ENCODE data around the gene ATP9B.

Gene ATP9B

GRCh38 chr18:79397830-79398761, 328.9 kb downstream of the ATP9B start:
- no peak for DNase-seq (ENCODE audit: low read depth)

GRCh38 chr18:79399275-79400081, 330.3 kb downstream of the ATP9B start:
- DNase-seq (ENCODE audit: low read depth) = no peak

GRCh38 chr18:79400091-79400590, 330.9 kb downstream of the ATP9B start:
- DNase-seq (ENCODE audit: low read depth) = no peak

- DNase-seq (ENCODE audit: low read depth) = no peak
Observed at GRCh38 chr18:79400591-79401381, 331.6 kb downstream of the ATP9B start.

- no peak for DNase-seq (ENCODE audit: low read depth)
Observed at GRCh38 chr18:79401494-79402208, 332.5 kb downstream of the ATP9B start.

GRCh38 chr18:79402209-79402576, 333.0 kb downstream of the ATP9B start:
- no peak for DNase-seq (ENCODE audit: low read depth)

- DNase-seq (ENCODE audit: low read depth) = no peak
Observed at GRCh38 chr18:79402977-79403722, 334.0 kb downstream of the ATP9B start.

- no peak for DNase-seq (ENCODE audit: low read depth)
Observed at GRCh38 chr18:79403723-79404566, 334.8 kb downstream of the ATP9B start.

- DNase-seq (ENCODE audit: low read depth) = no peak
Observed at GRCh38 chr18:79404567-79404910, 335.3 kb downstream of the ATP9B start.

GRCh38 chr18:79405019-79405780, 336.0 kb downstream of the ATP9B start:
- no peak for DNase-seq (ENCODE audit: low read depth)

GRCh38 chr18:79405781-79406575, 336.8 kb downstream of the ATP9B start:
- no peak for DNase-seq (ENCODE audit: low read depth)

GRCh38 chr18:79406708-79407107, 337.5 kb downstream of the ATP9B start:
- DNase-seq (ENCODE audit: low read depth) = no peak

- DNase-seq (ENCODE audit: low read depth) = no peak
Observed at GRCh38 chr18:79409313-79409712, 340.1 kb downstream of the ATP9B start.

GRCh38 chr18:79410171-79410641, 341.0 kb downstream of the ATP9B start:
- no peak for DNase-seq (ENCODE audit: low read depth)

- no peak for DNase-seq (ENCODE audit: low read depth)
Observed at GRCh38 chr18:79410731-79411613, 341.8 kb downstream of the ATP9B start.

- DNase-seq (ENCODE audit: low read depth) = no peak
Observed at GRCh38 chr18:79411614-79412526, 342.7 kb downstream of the ATP9B start.

Measured in HS-27A (cell line).